ENCODE measurements around the gene MTX2. TPM values are rescaled to one million over a fixed set of nuclear protein-coding genes. Genes with fewer than 3 reads are reported as not detected.

The MTX2 gene
- polyA plus RNA-seq, 1 donor = 38.7 TPM

DNA sequence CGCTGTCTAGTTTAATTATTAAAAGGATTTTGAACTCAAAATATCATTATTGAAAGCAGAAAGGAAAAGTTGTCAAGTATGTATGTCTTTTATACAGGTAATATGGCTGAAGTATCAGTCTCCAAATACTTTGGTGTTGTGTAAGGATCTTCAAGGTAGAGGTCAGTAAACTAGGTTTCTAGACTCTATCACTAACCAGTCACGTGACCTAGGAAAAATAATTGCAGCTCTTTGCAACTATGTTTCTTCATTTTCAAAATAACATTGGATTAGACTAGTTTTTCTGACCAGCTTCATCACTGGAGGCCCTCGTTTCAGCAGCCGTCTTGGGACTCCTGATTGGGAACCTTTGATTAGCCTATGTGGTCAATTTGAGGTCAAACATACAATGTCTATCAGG lies 21.4 kb upstream of the MTX2 start:
- Histone ChIP-seq H3K4me3 (ENCODE audit: low read length) (no peak overlapping the region), H3K27ac (ENCODE audit: low read length) (no peak overlapping the region), H3K27me3 (ENCODE audit: control insufficient read depth, insufficient read depth, low read length) (peaks cover 6% of the 10 kb centered on the region), H3K36me3 (ENCODE audit: control insufficient read depth, insufficient read depth, low read length) (no peaks in the 10 kb centered on the region), H3K9me3 (ENCODE audit: control insufficient read depth, low read depth, low read length) (no peaks in the 10 kb centered on the region), H3K4me1 (ENCODE audit: control insufficient read depth, insufficient read depth, low read length) (no peaks in the 10 kb centered on the region)
- no peak for DNase-seq
- 85% methylated on average over 2 of the region's 4 CpGs for WGBS (ENCODE audit: insufficient coverage, low lambda C conversion rate)

DNA sequence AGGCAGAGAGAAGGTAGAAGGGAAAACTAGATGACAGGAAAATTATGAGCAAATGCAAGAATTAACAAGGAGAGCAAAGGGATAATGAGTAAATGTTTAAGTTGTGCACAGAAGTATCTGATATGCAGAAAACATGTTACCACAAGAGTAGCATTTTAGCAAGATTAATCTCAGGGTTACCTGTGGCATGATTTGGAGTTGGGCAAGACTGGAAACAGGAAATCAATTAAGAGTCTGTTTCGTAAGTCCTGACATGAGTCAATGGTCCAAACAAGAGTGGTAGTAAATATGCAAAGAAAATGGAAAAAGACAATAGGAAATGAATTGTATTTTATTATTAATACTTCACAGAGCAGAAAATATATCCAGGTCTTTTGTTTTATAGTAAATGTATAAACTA lies 17.3 kb upstream of the MTX2 start:
- no peak overlapping the region for H3K4me3 ChIP-seq (ENCODE audit: low read length)
- no peaks in the 10 kb centered on the region for H3K36me3 ChIP-seq (ENCODE audit: control insufficient read depth, insufficient read depth, low read length)
- no peaks in the 10 kb centered on the region for H3K4me1 ChIP-seq (ENCODE audit: control insufficient read depth, insufficient read depth, low read length)
- H3K27ac ChIP-seq (ENCODE audit: low read length) = no peak overlapping the region
- no peak for DNase-seq
- WGBS (ENCODE audit: insufficient coverage, low lambda C conversion rate) = 82% methylated on average over 1 of the region's 1 CpG
- H3K9me3 ChIP-seq (ENCODE audit: control insufficient read depth, low read depth, low read length) = no peaks in the 10 kb centered on the region
- peaks cover 2% of the 10 kb centered on the region for H3K27me3 ChIP-seq (ENCODE audit: control insufficient read depth, insufficient read depth, low read length)

DNA sequence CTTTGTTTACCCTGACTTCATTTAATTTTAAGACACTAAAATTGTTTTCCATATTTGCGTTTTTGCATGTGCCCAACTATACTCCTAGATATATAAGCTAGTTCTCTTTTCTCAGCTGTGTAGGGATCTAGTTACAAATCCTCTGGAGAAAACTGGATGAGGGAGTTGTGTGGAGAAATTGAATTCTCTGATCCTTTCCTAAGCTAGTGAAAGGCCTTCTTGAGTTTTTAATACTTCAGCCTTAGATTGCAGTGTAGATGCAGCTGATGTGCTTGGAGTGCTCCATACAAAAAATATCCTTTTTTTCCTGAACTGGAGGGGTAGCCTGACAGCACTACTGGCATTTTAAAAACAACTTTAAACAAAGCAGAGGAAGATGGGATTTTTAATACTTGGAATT lies 8.6 kb upstream of the MTX2 start:
- H3K4me1 ChIP-seq (ENCODE audit: control insufficient read depth, insufficient read depth, low read length) = no peaks in the 10 kb centered on the region
- WGBS (ENCODE audit: insufficient coverage, low lambda C conversion rate) = 63% methylated on average over 1 of the region's 1 CpG

DNA sequence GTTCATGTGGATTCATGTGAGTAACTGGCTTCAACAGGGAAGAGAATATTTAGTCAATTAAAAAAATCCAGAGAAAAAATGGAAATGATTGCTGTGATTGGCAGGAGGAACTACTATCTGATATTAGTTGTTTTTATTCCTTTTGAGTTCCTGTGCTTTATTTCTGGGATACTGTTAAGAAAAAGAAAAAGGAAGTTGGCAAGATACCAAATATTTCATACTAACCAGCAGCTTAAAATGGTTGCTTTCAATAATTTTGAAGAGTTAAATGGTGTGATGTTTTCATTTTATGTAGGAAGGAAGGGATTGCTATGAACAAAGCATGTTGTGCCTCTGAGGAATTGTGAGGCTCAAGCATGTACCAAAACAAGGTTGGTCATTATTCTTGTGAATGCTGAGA lies 8.1 kb upstream of the MTX2 start:
- Histone ChIP-seq H3K27ac (ENCODE audit: low read length) (no peak overlapping the region), H3K4me3 (ENCODE audit: low read length) (no peak overlapping the region), H3K4me1 (ENCODE audit: control insufficient read depth, insufficient read depth, low read length) (no peaks in the 10 kb centered on the region), H3K9me3 (ENCODE audit: control insufficient read depth, low read depth, low read length) (peaks cover 2% of the 10 kb centered on the region), H3K36me3 (ENCODE audit: control insufficient read depth, insufficient read depth, low read length) (no peaks in the 10 kb centered on the region), H3K27me3 (ENCODE audit: control insufficient read depth, insufficient read depth, low read length) (peaks cover 7% of the 10 kb centered on the region)
- no peak for DNase-seq

More for the DNA sequence above, 8.6 kb upstream of the MTX2 start:
- no peak overlapping the region for H3K4me3 ChIP-seq (ENCODE audit: low read length)
- H3K9me3 ChIP-seq (ENCODE audit: control insufficient read depth, low read depth, low read length) = peaks cover 2% of the 10 kb centered on the region
- H3K27me3 ChIP-seq (ENCODE audit: control insufficient read depth, insufficient read depth, low read length) = peaks cover 7% of the 10 kb centered on the region
- H3K27ac ChIP-seq (ENCODE audit: low read length) = no peak overlapping the region
- no peak for DNase-seq
- H3K36me3 ChIP-seq (ENCODE audit: control insufficient read depth, insufficient read depth, low read length) = no peaks in the 10 kb centered on the region

DNA sequence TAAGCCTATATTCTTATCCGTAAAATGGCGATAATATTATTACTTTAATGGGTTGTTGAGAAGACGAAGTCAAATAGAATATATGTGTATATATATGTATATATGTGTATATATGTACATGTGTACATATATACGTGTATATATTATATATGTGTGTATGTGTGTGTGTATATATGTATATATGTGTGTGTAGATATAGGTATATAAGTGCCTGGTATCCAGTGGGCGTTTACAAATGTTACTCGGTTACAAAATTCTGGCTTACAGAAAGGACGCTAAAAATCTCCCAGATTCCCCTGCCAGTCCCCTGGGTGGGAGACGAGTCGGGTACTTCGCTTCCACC lies 295 bp upstream of the MTX2 start:
- WGBS (ENCODE audit: insufficient coverage, low lambda C conversion rate) = 100% methylated on average over 1 of the region's 10 CpGs
- no peaks in the 10 kb centered on the region for H3K4me1 ChIP-seq (ENCODE audit: control insufficient read depth, insufficient read depth, low read length)
- peaks cover 10% of the 10 kb centered on the region for H3K27me3 ChIP-seq (ENCODE audit: control insufficient read depth, insufficient read depth, low read length)
- DNase-seq = no peak
- H3K27ac ChIP-seq (ENCODE audit: low read length) = peak overlapping the region; percentile 93
- H3K36me3 ChIP-seq (ENCODE audit: control insufficient read depth, insufficient read depth, low read length) = no peaks in the 10 kb centered on the region
- no peaks in the 10 kb centered on the region for H3K9me3 ChIP-seq (ENCODE audit: control insufficient read depth, low read depth, low read length)
- H3K4me3 ChIP-seq (ENCODE audit: low read length) = peak overlapping the region; percentile 99

DNA sequence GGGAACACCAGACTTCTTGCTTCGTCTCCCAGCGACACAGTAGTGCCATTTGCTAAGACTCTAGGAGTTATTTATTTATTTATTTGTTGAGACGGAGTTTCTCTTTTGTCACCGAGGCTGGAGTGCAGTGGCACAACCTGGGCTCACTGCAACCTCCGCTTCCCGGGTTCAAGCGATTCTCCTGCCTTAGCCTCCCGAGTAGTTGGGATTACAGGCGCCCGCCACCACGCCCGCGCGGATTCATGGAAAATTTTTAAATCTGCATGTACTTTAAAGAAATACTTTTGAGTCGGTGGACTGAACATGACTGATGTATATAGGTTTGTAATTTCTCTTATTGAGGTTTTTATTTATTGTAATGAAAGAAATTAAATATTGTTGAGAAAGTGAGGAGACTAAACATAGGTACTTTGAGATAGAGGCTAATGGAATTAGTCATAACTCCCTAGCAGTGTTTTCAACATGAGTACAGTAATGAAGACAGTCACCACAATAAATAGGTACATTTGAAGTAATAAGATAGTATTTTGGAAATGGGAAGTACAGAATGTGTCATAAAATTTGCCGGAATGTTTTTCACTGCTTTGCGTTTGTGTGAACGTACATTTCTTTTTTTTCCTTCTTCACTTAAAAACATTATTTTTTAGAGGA lies 983 bp downstream of the MTX2 start:
- no peaks in the 10 kb centered on the region for H3K36me3 ChIP-seq (ENCODE audit: control insufficient read depth, insufficient read depth, low read length)
- H3K4me3 ChIP-seq (ENCODE audit: low read length) = peak overlapping the region; percentile 99
- peaks cover 4% of the 10 kb centered on the region for H3K27me3 ChIP-seq (ENCODE audit: control insufficient read depth, insufficient read depth, low read length)
- no peaks in the 10 kb centered on the region for H3K4me1 ChIP-seq (ENCODE audit: control insufficient read depth, insufficient read depth, low read length)
- peak overlapping the region; percentile 93 for H3K27ac ChIP-seq (ENCODE audit: low read length)
- no peak for DNase-seq
- H3K9me3 ChIP-seq (ENCODE audit: control insufficient read depth, low read depth, low read length) = no peaks in the 10 kb centered on the region
- WGBS (ENCODE audit: insufficient coverage, low lambda C conversion rate) = 74% methylated on average over 3 of the region's 18 CpGs

DNA sequence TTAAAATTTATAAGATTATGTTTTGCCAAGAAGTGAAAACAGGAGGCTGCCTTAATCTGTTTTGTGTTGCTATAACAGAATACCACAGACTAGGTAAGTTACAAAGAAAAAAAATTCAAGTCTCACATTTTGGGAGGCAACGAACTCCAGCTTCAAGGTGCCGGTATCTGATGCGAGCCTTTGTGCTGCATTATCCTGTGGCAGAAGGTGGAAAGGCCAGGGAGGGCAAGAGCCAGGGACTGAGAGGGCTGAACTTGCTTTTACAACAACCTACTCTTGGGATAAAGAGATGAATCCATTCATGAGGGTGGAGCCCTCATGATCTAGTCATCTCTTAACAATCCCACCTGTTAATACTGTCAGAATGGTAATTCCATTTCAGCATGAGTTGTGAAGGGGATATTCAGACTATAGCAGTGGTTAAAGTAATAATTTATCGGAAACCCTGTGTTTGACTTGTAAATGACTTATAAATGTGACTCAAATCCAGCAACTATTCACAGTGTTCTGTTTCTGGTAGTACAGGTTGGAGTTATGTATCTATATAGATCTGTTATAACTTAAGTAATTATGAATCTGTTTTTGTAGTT lies 3.7 kb downstream of the MTX2 start:
- no peaks in the 10 kb centered on the region for H3K27me3 ChIP-seq (ENCODE audit: control insufficient read depth, insufficient read depth, low read length)
- H3K9me3 ChIP-seq (ENCODE audit: control insufficient read depth, low read depth, low read length) = no peaks in the 10 kb centered on the region
- no peak overlapping the region for H3K4me3 ChIP-seq (ENCODE audit: low read length)
- H3K36me3 ChIP-seq (ENCODE audit: control insufficient read depth, insufficient read depth, low read length) = no peaks in the 10 kb centered on the region
- DNase-seq = no peak
- no CpG with 5 or more reads among the region's 4 CpGs for WGBS (ENCODE audit: insufficient coverage, low lambda C conversion rate)
- no peak overlapping the region for H3K27ac ChIP-seq (ENCODE audit: low read length)
- H3K4me1 ChIP-seq (ENCODE audit: control insufficient read depth, insufficient read depth, low read length) = no peaks in the 10 kb centered on the region

DNA sequence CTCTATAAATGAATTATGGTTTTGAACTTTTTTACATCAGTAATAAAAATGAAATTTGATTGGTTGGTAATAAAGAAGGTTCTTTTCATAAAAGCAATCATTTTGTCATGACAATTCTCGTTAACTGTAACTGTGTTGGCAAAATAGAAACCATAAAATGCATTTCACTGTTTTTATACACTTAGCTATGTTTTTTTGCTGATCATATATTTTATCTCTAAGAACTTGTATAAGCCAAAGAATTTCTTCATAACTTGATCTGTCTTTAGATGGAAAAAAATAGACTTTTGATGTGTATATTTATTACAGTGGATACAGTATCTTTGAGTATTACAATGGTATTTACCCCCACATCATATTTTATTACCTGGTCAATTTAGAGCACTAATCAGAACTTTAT lies 9.7 kb downstream of the MTX2 start:
- DNase-seq = no peak
- Histone ChIP-seq H3K9me3 (ENCODE audit: control insufficient read depth, low read depth, low read length) (no peaks in the 10 kb centered on the region), H3K27me3 (ENCODE audit: control insufficient read depth, insufficient read depth, low read length) (no peaks in the 10 kb centered on the region), H3K36me3 (ENCODE audit: control insufficient read depth, insufficient read depth, low read length) (no peaks in the 10 kb centered on the region), H3K4me1 (ENCODE audit: control insufficient read depth, insufficient read depth, low read length) (no peaks in the 10 kb centered on the region), H3K27ac (ENCODE audit: low read length) (no peak overlapping the region), H3K4me3 (ENCODE audit: low read length) (no peak overlapping the region)
- 100% methylated on average over 1 of the region's 1 CpG for whole genome bisulfite sequencing (ENCODE audit: insufficient coverage, low lambda C conversion rate)

DNA sequence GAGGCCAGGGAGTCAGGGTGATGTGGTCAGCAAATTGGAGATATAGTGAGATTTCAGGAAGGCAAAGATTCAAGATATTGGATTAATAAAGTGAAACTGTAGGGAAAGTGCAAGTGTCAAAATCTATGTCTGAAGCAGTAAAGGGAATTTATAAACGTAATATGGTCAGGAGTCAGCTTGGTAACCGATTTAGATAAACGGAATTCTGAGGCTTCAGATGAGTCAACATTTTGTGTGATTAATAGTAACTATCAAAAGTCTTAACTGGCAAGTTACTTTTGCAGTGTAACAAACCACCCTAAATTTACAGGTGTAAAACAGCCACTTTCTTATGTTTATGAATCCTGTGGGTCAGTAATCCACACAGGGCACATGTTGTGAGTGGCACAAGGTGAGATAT lies 10.9 kb downstream of the MTX2 start:
- 100% methylated on average over 2 of the region's 3 CpGs for WGBS (ENCODE audit: insufficient coverage, low lambda C conversion rate)
- DNase-seq = no peak

DNA sequence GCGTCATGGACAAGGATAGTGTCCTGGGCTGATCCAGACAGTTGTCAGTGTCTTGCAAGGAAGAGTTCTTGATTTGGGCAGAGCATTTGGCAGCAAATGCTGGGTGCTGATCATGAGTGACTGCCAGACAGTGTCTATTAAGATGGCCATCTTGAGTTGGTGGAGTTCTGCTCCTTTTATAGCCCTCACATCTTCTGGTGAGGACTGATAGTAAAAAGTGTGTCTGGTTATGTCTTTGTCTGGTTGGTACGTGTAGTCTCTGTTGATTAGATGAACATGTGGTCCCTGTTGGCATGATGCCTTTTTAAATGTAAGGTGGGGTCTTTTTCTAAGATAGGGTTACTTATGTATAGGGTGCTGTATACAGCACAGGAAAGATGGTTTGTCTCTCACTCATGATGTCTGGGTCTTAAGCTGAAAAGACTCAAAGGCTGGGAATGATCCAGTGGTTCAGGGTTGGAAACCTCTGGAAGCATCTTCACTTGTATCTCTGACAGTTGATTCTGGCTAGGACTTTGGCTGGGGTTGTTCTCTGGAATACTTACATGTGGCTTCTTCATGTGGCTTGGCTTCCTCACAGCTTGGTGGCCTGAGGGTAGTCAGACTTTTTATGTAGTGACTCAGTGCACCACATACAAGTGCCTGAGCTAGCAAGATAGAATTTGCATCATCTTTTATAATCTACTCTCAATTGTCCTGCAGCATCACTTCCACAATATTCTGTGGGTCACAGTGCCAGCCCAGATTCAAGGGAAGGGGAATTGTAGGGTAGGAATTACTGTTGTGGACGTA lies 11.8 kb downstream of the MTX2 start:
- no peaks in the 10 kb centered on the region for H3K27me3 ChIP-seq (ENCODE audit: control insufficient read depth, insufficient read depth, low read length)
- WGBS (ENCODE audit: insufficient coverage, low lambda C conversion rate) = no CpG with 5 or more reads among the region's 3 CpGs
- no peak for DNase-seq
- no peaks in the 10 kb centered on the region for H3K36me3 ChIP-seq (ENCODE audit: control insufficient read depth, insufficient read depth, low read length)
- no peaks in the 10 kb centered on the region for H3K4me1 ChIP-seq (ENCODE audit: control insufficient read depth, insufficient read depth, low read length)
- H3K4me3 ChIP-seq (ENCODE audit: low read length) = no peak overlapping the region
- no peaks in the 10 kb centered on the region for H3K9me3 ChIP-seq (ENCODE audit: control insufficient read depth, low read depth, low read length)
- no peak overlapping the region for H3K27ac ChIP-seq (ENCODE audit: low read length)

More for the DNA sequence above, 10.9 kb downstream of the MTX2 start:
- no peaks in the 10 kb centered on the region for H3K9me3 ChIP-seq (ENCODE audit: control insufficient read depth, low read depth, low read length)
- no peaks in the 10 kb centered on the region for H3K36me3 ChIP-seq (ENCODE audit: control insufficient read depth, insufficient read depth, low read length)
- no peak overlapping the region for H3K4me3 ChIP-seq (ENCODE audit: low read length)
- H3K27ac ChIP-seq (ENCODE audit: low read length) = no peak overlapping the region
- no peaks in the 10 kb centered on the region for H3K4me1 ChIP-seq (ENCODE audit: control insufficient read depth, insufficient read depth, low read length)
- no peaks in the 10 kb centered on the region for H3K27me3 ChIP-seq (ENCODE audit: control insufficient read depth, insufficient read depth, low read length)

Measured in large intestine (tissue), 3 donors.